HCT116 (cell line): ENCODE results near the gene ZEB1.

ENCODE experiments used
- CTCF ChIP-seq, 3 experiments: fragments of 200-600 bp in 1 of 3; sonication (generic) in 1 of 3; IDR thresholded peaks in 2 of 3; conservative IDR thresholded peaks in 1 of 3; 2 replicates each; pipeline ENCODE4 v1.5.1; 2012 to 2017; ENCODE audit warnings: low read depth in 2 of 3, low read length in 2 of 3, antibody characterized with exemption in 1 of 3, borderline replicate concordance in 1 of 3, control low read depth in 1 of 3, mild to moderate bottlenecking in 1 of 3, mixed read lengths in 1 of 3, mixed run types in 1 of 3, moderate library complexity in 1 of 3; ENCODE audit not compliant: insufficient read depth in 1 of 3
- EZH2 ChIP-seq: fragments of 200-600 bp; sonication (generic); IDR thresholded peaks from 2 replicates; pipeline ENCODE4 v1.6.1; 2017; ENCODE audit warnings: antibody characterized with exemption, mixed run types
- FOSL1 ChIP-seq: IDR thresholded peaks from 2 replicates; pipeline ENCODE4 v1.6.1; 2012; ENCODE audit warnings: low read depth
- MAX ChIP-seq: IDR thresholded peaks from 2 replicates; pipeline ENCODE4 v1.6.1; 2012
- POLR2A ChIP-seq: IDR thresholded peaks from 2 replicates; pipeline ENCODE4 v1.7.0; 2011; ENCODE audit warnings: borderline replicate concordance; ENCODE audit not compliant: insufficient read depth, insufficient read length; ENCODE audit errors: extremely low read depth
- RAD21 ChIP-seq: IDR thresholded peaks from 2 replicates; pipeline ENCODE4 v1.6.1; 2012; ENCODE audit warnings: low read depth, mild to moderate bottlenecking

GRCh38 chr10:31347705-31348104, 28.7 kb downstream of the ZEB1 start:
- TF ChIP-seq POLR2A, result no peak
- no peak for TF ChIP-seq MAX
- no peak for TF ChIP-seq FOSL1
- TF ChIP-seq EZH2, result no peak
- TF ChIP-seq RAD21, result no peak
- TF ChIP-seq CTCF (IDR thresholded peaks at IDR 0.05 in 2 of 3, conservative IDR thresholded peaks at IDR 0.05 in 1 of 3; ENCODE audit: borderline replicate concordance in 1 of 3, insufficient read depth in 1 of 3, low read depth in 2 of 3, low read length in 2 of 3), result no peak
